ENCODE measurements around the gene PTPN3.

DNA sequence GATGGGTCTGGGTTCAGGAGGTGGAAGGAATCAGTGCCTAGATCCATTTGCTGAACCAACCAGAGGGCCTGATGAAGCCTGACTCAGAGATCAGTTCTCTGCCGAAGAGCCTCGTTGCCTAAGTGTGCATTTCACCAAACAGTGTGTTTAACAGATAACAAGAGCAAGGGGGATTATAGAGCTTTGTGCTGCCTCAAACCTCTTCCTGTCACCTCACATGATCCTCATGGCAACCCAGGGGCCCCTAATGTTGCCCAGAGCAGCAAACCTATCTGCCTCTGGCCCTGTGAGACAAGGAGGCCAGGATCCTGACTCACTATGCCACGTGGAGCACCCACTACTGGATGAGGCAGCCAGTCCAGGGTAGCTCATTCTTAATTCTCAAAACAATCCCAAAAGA, 110.9 kb downstream of the PTPN3 start:
- TF ChIP-seq POLR2A (IDR thresholded peaks at IDR 0.05; ENCODE audit: borderline replicate concordance, extremely low read depth, insufficient read depth, insufficient read length) (no peak), EZH2phosphoT487 (IDR thresholded peaks at IDR 0.05; ENCODE audit: borderline replicate concordance) (no peak), EZH2 (IDR thresholded peaks at IDR 0.05) (no peak), POLR2AphosphoS5 (IDR thresholded peaks at IDR 0.05; ENCODE audit: low read depth, low read length) (no peak), SP1 (IDR thresholded peaks at IDR 0.05; ENCODE audit: low read depth) (no peak), CEBPB (IDR thresholded peaks at IDR 0.05; ENCODE audit: low read depth) (no peak), JUND (IDR thresholded peaks at IDR 0.05) (no peak), ELF1 (IDR thresholded peaks at IDR 0.05; ENCODE audit: borderline replicate concordance, low read depth) (no peak), FOSL1 (IDR thresholded peaks at IDR 0.05; ENCODE audit: low read depth) (no peak), CBX3 (IDR thresholded peaks at IDR 0.05; ENCODE audit: low read depth) (no peak)
- TF ChIP-seq, protein P1, sequence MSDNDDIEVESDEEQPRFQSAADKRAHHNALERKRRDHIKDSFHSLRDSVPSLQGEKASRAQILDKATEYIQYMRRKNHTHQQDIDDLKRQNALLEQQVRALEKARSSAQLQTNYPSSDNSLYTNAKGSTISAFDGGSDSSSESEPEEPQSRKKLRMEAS (IDR thresholded peaks at IDR 0.05): no peak
- TF ChIP-seq, protein P2, sequence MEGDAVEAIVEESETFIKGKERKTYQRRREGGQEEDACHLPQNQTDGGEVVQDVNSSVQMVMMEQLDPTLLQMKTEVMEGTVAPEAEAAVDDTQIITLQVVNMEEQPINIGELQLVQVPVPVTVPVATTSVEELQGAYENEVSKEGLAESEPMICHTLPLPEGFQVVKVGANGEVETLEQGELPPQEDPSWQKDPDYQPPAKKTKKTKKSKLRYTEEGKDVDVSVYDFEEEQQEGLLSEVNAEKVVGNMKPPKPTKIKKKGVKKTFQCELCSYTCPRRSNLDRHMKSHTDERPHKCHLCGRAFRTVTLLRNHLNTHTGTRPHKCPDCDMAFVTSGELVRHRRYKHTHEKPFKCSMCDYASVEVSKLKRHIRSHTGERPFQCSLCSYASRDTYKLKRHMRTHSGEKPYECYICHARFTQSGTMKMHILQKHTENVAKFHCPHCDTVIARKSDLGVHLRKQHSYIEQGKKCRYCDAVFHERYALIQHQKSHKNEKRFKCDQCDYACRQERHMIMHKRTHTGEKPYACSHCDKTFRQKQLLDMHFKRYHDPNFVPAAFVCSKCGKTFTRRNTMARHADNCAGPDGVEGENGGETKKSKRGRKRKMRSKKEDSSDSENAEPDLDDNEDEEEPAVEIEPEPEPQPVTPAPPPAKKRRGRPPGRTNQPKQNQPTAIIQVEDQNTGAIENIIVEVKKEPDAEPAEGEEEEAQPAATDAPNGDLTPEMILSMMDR (IDR thresholded peaks at IDR 0.05 in 2 of 3, conservative IDR thresholded peaks at IDR 0.05 in 1 of 3; ENCODE audit: borderline replicate concordance in 1 of 3, insufficient read depth in 1 of 3, low read depth in 2 of 3, low read length in 2 of 3): no peak
- TF ChIP-seq, protein P3, sequence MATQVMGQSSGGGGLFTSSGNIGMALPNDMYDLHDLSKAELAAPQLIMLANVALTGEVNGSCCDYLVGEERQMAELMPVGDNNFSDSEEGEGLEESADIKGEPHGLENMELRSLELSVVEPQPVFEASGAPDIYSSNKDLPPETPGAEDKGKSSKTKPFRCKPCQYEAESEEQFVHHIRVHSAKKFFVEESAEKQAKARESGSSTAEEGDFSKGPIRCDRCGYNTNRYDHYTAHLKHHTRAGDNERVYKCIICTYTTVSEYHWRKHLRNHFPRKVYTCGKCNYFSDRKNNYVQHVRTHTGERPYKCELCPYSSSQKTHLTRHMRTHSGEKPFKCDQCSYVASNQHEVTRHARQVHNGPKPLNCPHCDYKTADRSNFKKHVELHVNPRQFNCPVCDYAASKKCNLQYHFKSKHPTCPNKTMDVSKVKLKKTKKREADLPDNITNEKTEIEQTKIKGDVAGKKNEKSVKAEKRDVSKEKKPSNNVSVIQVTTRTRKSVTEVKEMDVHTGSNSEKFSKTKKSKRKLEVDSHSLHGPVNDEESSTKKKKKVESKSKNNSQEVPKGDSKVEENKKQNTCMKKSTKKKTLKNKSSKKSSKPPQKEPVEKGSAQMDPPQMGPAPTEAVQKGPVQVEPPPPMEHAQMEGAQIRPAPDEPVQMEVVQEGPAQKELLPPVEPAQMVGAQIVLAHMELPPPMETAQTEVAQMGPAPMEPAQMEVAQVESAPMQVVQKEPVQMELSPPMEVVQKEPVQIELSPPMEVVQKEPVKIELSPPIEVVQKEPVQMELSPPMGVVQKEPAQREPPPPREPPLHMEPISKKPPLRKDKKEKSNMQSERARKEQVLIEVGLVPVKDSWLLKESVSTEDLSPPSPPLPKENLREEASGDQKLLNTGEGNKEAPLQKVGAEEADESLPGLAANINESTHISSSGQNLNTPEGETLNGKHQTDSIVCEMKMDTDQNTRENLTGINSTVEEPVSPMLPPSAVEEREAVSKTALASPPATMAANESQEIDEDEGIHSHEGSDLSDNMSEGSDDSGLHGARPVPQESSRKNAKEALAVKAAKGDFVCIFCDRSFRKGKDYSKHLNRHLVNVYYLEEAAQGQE (IDR thresholded peaks at IDR 0.05; ENCODE audit: low read depth): no peak

Data from HCT116 (cell line).